Natural killer cell treated with Interleukin-12 subunit alpha and Interleukin-12 subunit beta and Interleukin-15 and Interleukin-18, amount 100 ng/mL, for 72 hours (primary cell): ENCODE data around the gene NBAS. TPM values are rescaled to one million over a fixed set of nuclear protein-coding genes. Genes with fewer than 3 reads are reported as not detected.
"Not testable (repeated sequence)": the region's sequence is repeated elsewhere in the genome, so short reads cannot be mapped to it uniquely, and the experiment has no call there.

ENCODE experiments used
- ATAC-seq, 2 donors: fragments of 150-1000 bp; cut with Tn5 transposase in 1 of 2; sonication (Bioruptor Pico), chemical (Tn5 transposase) in 1 of 2; 2 replicates each; pipeline ENCODE4 v1.10.0; 2021
- DNase-seq: peaks from one replicate; pipeline ENCODE4 v3.0.0; 2022; ENCODE audit warnings: low spot score
- H3K27ac Mint-ChIP-seq, 2 donors: 1 replicate in 1 of 2; 2 replicates in 1 of 2; pipeline ENCODE4 v1.8.0; 2022; ENCODE audit warnings: mixed read lengths in 2 of 2, mild to moderate bottlenecking in 1 of 2, moderate library complexity in 1 of 2
- H3K27me3 Mint-ChIP-seq, 2 donors: 1 replicate in 1 of 2; 2 replicates in 1 of 2; pipeline ENCODE4 v1.8.0; 2022; ENCODE audit warnings: mixed read lengths in 2 of 2
- H3K36me3 Mint-ChIP-seq: one replicate; pipeline ENCODE4 v1.8.0; 2022; ENCODE audit warnings: mixed read lengths
- H3K4me1 Mint-ChIP-seq, 2 donors: 1 replicate in 1 of 2; 2 replicates in 1 of 2; pipeline ENCODE4 v1.8.0; 2022; ENCODE audit warnings: low read depth in 2 of 2, mixed read lengths in 2 of 2, mild to moderate bottlenecking in 1 of 2
- H3K4me3 Mint-ChIP-seq: one replicate; pipeline ENCODE4 v1.8.0; 2022; ENCODE audit warnings: mixed read lengths
- H3K9me3 Mint-ChIP-seq: 2 replicates; pipeline ENCODE4 v1.8.0; 2022; ENCODE audit warnings: mixed read lengths
- total RNA-seq, 2 donors: library from RNA; stranded (reverse); gene quantifications; one replicate each; pipeline ENCODE4 v1.2.3, GENCODE V29; 2022

The NBAS gene
- total RNA-seq, 2 donors from 2014 or later = 39.0 to 49.5 TPM

- H3K27ac Mint-ChIP-seq = no peak overlapping the region
- H3K36me3 Mint-ChIP-seq = peaks cover 44% of the 10 kb centered on the region
- no peaks in the 10 kb centered on the region for H3K27me3 Mint-ChIP-seq
- ATAC-seq (no peak), DNase-seq (no peak)
- no peak overlapping the region for H3K4me3 Mint-ChIP-seq
- peaks cover 11% of the 10 kb centered on the region for H3K9me3 Mint-ChIP-seq
- H3K4me1 Mint-ChIP-seq = peaks cover 3 to 5% of the 10 kb centered on the region in 2 donors
Observed at GRCh38 chr2:15212249-15212648, 348.9 kb downstream of the NBAS start.

- H3K4me1 Mint-ChIP-seq = peaks cover 5 to 13% of the 10 kb centered on the region in 2 donors
- not testable (repeated sequence) for H3K27me3 Mint-ChIP-seq, H3K27ac Mint-ChIP-seq, H3K4me3 Mint-ChIP-seq, ATAC-seq, DNase-seq
- H3K9me3 Mint-ChIP-seq = peaks cover 11% of the 10 kb centered on the region
- H3K36me3 Mint-ChIP-seq = peaks cover 43% of the 10 kb centered on the region
Observed at GRCh38 chr2:15210542-15210941, 350.6 kb downstream of the NBAS start.

DNA sequence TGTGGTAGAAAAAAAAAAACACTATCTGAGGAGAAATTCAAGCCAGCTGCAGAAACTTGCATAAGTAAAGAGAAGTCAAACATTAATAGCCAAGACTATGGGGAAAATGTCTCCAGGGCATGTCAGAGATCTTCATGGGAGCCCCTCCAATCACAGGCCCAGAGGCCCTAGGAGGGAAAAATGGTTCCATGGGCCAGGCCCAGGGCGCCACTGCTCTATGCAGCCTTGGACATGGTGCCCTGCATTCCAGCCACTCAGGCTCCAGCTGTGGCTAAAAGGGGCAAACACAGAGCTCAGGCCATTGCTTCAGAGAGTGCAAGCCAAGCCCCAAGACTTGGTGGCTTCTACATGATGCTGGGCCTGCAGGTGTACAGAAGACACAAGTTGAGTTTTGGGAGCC is 354.7 kb downstream of the NBAS start:
- Mint-ChIP-seq H3K36me3 (peaks cover 28% of the 10 kb centered on the region), H3K9me3 (peaks cover 10% of the 10 kb centered on the region), H3K4me3 (no peak overlapping the region), H3K27me3 (no peaks in the 10 kb centered on the region), H3K4me1 (peaks cover 5 to 18% of the 10 kb centered on the region in 2 donors), H3K27ac (no peak overlapping the region)
- no peak for ATAC-seq
- DNase-seq = no peak

GRCh38 chr2:15205562-15205961 is 355.6 kb downstream of the NBAS start:
- H3K4me3 Mint-ChIP-seq = no peak overlapping the region
- H3K27ac Mint-ChIP-seq = no peak overlapping the region
- no peaks in the 10 kb centered on the region for H3K27me3 Mint-ChIP-seq
- peaks cover 25% of the 10 kb centered on the region for H3K36me3 Mint-ChIP-seq
- peaks cover 5 to 18% of the 10 kb centered on the region in 2 donors for H3K4me1 Mint-ChIP-seq
- H3K9me3 Mint-ChIP-seq = peaks cover 10% of the 10 kb centered on the region
- no peak for ATAC-seq
- DNase-seq = no peak

- peaks cover 5 to 13% of the 10 kb centered on the region in 2 donors for H3K4me1 Mint-ChIP-seq
- H3K27me3 Mint-ChIP-seq = no peaks in the 10 kb centered on the region
- H3K27ac Mint-ChIP-seq = no peak overlapping the region
- peaks cover 3% of the 10 kb centered on the region for H3K9me3 Mint-ChIP-seq
- no peak overlapping the region for H3K4me3 Mint-ChIP-seq
- no peak for ATAC-seq
- peaks cover 11% of the 10 kb centered on the region for H3K36me3 Mint-ChIP-seq
- no peak for DNase-seq
Observed at GRCh38 chr2:15201009-15201408, 360.1 kb downstream of the NBAS start.

DNA sequence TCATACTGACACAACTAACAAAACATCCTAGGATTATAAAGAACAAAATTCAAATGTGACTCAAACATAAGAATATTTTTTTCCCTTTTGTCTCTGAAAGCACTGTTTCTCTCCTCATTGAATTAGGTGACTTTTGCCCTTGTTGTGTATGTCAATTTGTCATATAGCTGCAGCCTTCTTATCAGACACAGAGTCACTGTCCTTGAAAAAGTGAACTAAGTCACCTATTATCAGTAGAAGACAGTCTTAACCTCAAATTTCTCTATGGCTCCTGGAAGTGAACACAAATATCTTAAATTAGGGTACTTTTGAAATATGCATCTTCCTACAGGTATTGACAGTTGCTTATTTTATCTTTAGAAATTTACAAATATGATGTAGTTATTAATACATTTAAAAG is 360.6 kb downstream of the NBAS start:
- Mint-ChIP-seq H3K36me3 (peaks cover 7% of the 10 kb centered on the region), H3K4me1 (peaks cover 5 to 9% of the 10 kb centered on the region in 2 donors), H3K4me3 (no peak overlapping the region), H3K27me3 (no peaks in the 10 kb centered on the region), H3K9me3 (peaks cover 3% of the 10 kb centered on the region), H3K27ac (no peak overlapping the region)
- ATAC-seq (no peak), DNase-seq (no peak)

GRCh38 chr2:15198051-15198450 is 363.1 kb downstream of the NBAS start:
- H3K9me3 Mint-ChIP-seq = no peaks in the 10 kb centered on the region
- peaks cover 0 to 4% of the 10 kb centered on the region in 2 donors for H3K4me1 Mint-ChIP-seq
- H3K4me3 Mint-ChIP-seq = no peak overlapping the region
- H3K27ac Mint-ChIP-seq = no peak overlapping the region
- no peaks in the 10 kb centered on the region for H3K27me3 Mint-ChIP-seq
- DNase-seq = no peak
- no peak for ATAC-seq
- no peaks in the 10 kb centered on the region for H3K36me3 Mint-ChIP-seq

- no peak for DNase-seq
Observed at GRCh38 chr2:15195813-15196212, 365.3 kb downstream of the NBAS start.

GRCh38 chr2:15191789-15192188 is 369.3 kb downstream of the NBAS start:
- Mint-ChIP-seq H3K4me1 (no peaks in the 10 kb centered on the region), H3K36me3 (no peaks in the 10 kb centered on the region), H3K4me3 (no peak overlapping the region), H3K27ac (no peak overlapping the region), H3K9me3 (no peaks in the 10 kb centered on the region), H3K27me3 (no peaks in the 10 kb centered on the region)
- DNase-seq (no peak), ATAC-seq (no peak)

More at GRCh38 chr2:15195813-15196212, 365.3 kb downstream of the NBAS start:
- no peak for ATAC-seq
- H3K27me3 Mint-ChIP-seq = no peaks in the 10 kb centered on the region
- H3K27ac Mint-ChIP-seq = no peak overlapping the region
- no peaks in the 10 kb centered on the region for H3K9me3 Mint-ChIP-seq
- peaks cover 0 to 4% of the 10 kb centered on the region in 2 donors for H3K4me1 Mint-ChIP-seq
- no peak overlapping the region for H3K4me3 Mint-ChIP-seq
- H3K36me3 Mint-ChIP-seq = no peaks in the 10 kb centered on the region

DNA sequence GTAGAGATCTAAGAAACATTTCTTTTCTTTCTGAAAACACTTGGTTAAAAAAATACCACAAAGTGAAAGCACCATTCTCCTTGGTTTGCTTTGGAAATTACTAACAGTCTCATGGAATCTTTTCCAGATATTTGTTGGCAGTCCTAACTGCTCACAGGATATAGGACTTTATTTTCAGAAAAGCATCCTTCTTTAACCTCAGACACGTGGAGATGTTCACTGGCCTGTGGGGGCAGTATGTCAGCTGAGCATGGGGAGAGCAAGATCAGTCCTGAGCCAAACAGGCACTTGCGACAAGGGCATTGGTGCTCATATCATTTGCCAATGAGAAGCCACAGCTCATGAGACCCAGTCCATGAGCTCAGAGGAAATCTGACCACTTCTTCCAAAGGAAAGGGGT is 371.9 kb downstream of the NBAS start:
- Mint-ChIP-seq H3K4me1 (no peaks in the 10 kb centered on the region), H3K27ac (no peak overlapping the region), H3K9me3 (no peaks in the 10 kb centered on the region), H3K27me3 (no peaks in the 10 kb centered on the region), H3K4me3 (no peak overlapping the region), H3K36me3 (no peaks in the 10 kb centered on the region)
- no peak for DNase-seq
- no peak for ATAC-seq

DNA sequence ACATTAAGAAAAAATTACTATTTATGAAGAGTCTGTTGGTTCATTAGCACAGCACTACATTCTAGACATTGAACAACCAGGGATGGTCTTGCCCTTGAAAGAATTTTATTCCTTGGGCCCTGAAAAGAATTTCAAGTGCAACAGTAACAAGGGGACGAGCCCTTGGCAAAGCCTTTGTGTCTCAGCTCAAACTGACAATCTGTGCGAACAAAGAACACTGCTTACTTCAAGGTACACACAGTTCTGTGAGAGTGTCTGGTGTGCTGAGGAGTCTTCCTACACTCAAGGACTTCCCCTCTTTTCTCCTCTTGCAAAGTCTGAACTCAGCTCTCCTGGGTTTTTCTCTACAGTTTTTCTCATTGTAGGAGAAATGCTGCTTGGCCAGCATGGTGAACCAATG is 373.4 kb downstream of the NBAS start:
- Mint-ChIP-seq H3K9me3 (no peaks in the 10 kb centered on the region), H3K27me3 (no peaks in the 10 kb centered on the region), H3K27ac (no peak overlapping the region), H3K4me3 (no peak overlapping the region), H3K4me1 (no peaks in the 10 kb centered on the region), H3K36me3 (peaks cover 8% of the 10 kb centered on the region)
- no peak for ATAC-seq
- no peak for DNase-seq

DNA sequence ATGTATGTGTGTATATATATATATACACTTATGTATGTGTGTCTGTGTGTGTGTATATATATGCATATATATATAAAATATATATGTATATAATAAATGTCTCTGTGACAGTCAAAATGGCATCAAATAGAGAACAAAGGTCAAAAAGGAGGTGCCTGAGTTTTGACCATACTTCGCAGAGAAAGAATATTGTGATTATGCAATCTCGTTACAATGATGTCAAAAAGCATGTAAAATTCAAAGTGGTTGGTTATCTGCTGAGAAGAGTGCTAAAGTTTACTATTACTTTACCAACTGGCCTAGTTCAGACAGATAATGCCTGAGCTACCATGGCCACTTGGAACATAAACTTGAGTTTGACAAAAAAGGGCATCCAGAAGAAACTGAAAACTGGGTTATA is 375.0 kb downstream of the NBAS start:
- Mint-ChIP-seq H3K27ac (no peak overlapping the region), H3K36me3 (peaks cover 12% of the 10 kb centered on the region), H3K4me3 (no peak overlapping the region), H3K27me3 (peaks cover under 1 to 2% of the 10 kb centered on the region in 2 donors), H3K9me3 (no peaks in the 10 kb centered on the region), H3K4me1 (peaks cover 0 to under 1% of the 10 kb centered on the region in 2 donors)
- no peak for DNase-seq
- ATAC-seq = no peak

DNA sequence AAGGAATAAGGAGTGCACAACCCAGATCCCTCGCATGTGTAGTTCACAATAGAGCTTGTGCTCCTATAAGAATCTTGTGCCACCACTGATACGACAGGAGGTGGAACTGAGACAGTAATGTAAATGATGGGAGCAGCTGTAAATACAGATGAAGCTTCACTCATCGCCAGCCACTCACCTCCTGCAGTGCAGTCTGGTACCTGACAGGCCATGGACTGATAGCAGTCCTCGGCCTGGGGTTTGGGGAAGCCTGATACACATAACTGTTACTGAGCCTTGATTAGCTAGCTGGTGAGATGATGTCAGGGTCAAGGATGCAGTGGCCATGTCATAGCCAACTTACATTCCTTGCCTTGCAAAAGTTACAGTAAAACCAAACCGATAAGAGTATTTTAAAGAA is 376.6 kb downstream of the NBAS start:
- Mint-ChIP-seq H3K9me3 (no peaks in the 10 kb centered on the region), H3K27ac (no peak overlapping the region), H3K4me3 (no peak overlapping the region), H3K27me3 (peaks cover 6 to 16% of the 10 kb centered on the region in 2 donors), H3K4me1 (peaks cover 0 to 4% of the 10 kb centered on the region in 2 donors), H3K36me3 (peaks cover 15% of the 10 kb centered on the region)
- DNase-seq = no peak
- no peak for ATAC-seq

DNA sequence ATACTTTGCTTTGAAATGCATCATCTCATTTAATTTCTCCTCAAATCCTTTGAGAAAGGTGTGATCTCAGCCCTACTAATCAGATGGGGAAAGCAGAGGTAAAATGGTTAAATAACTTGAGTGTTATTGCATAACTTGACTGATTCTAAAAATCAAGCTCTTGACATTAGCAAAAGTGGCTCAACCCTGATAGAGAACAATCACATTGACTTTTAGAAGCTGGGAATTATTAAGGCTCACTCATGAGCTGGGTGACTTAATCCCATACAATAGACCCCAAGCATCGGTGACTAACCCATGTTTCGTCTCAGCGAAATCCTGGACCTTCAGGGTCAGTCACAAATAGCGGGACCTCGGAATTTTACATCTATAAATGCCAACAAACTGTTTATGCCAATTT is 378.9 kb downstream of the NBAS start:
- ATAC-seq = no peak
- peaks cover 15% of the 10 kb centered on the region for H3K36me3 Mint-ChIP-seq
- DNase-seq = no peak
- peaks cover 6 to 16% of the 10 kb centered on the region in 2 donors for H3K27me3 Mint-ChIP-seq
- H3K9me3 Mint-ChIP-seq = no peaks in the 10 kb centered on the region
- H3K4me1 Mint-ChIP-seq = peaks cover 20 to 24% of the 10 kb centered on the region in 2 donors
- H3K4me3 Mint-ChIP-seq = no peak overlapping the region
- no peak overlapping the region for H3K27ac Mint-ChIP-seq

- ATAC-seq (no peak), DNase-seq (no peak)
- Mint-ChIP-seq H3K36me3 (peaks cover 15% of the 10 kb centered on the region), H3K27ac (no peak overlapping the region), H3K4me3 (no peak overlapping the region), H3K4me1 (peaks cover 31 to 35% of the 10 kb centered on the region in 2 donors), H3K27me3 (peaks cover 6 to 16% of the 10 kb centered on the region in 2 donors), H3K9me3 (no peaks in the 10 kb centered on the region)
Observed at GRCh38 chr2:15181092-15181745, 379.9 kb downstream of the NBAS start.
